GM19467 (cell line): Measurements from ENCODE around the gene AVEN.
"Not testable (repeated sequence)": the region's sequence is repeated elsewhere in the genome, so short reads cannot be mapped to it uniquely, and the experiment has no call there.

Experiments
- ATAC-seq: cut with Tn5 transposase; IDR thresholded peaks from one replicate; pipeline ENCODE4 v1.9.1; 2021; ENCODE audit warnings: mild to moderate bottlenecking, moderate library complexity; ENCODE audit not compliant: unreplicated experiment

AVEN gene

GRCh38 chr15:33857726-33858125 is 181.3 kb downstream of the AVEN start:
- ATAC-seq, result no peak

- no peak for ATAC-seq
Observed at GRCh38 chr15:33852570-33852969, 186.4 kb downstream of the AVEN start.

- ATAC-seq, result no peak
Observed at GRCh38 chr15:33852094-33852493, 186.9 kb downstream of the AVEN start.

GRCh38 chr15:33851079-33851478 is 187.9 kb downstream of the AVEN start:
- no peak for ATAC-seq

- ATAC-seq, result no peak
Observed at GRCh38 chr15:33848011-33848410, 191.0 kb downstream of the AVEN start.

GRCh38 chr15:33846862-33847261 is 192.1 kb downstream of the AVEN start:
- ATAC-seq, result no peak

- ATAC-seq, result no peak
Observed at GRCh38 chr15:33846142-33846541, 192.9 kb downstream of the AVEN start.

- no peak for ATAC-seq
Observed at GRCh38 chr15:33844597-33844996, 194.4 kb downstream of the AVEN start.

- ATAC-seq, result no peak
Observed at GRCh38 chr15:33844186-33844585, 194.8 kb downstream of the AVEN start.

- ATAC-seq, result no peak
Observed at GRCh38 chr15:33840615-33841014, 198.4 kb downstream of the AVEN start.

GRCh38 chr15:33839540-33839939 is 199.5 kb downstream of the AVEN start:
- no peak for ATAC-seq

GRCh38 chr15:33837294-33837693 is 201.7 kb downstream of the AVEN start:
- ATAC-seq, result no peak

GRCh38 chr15:33834892-33835743 is 203.9 kb downstream of the AVEN start:
- no peak for ATAC-seq

GRCh38 chr15:33831646-33832045 is 207.4 kb downstream of the AVEN start:
- ATAC-seq, result no peak

- ATAC-seq, result no peak
Observed at GRCh38 chr15:33830351-33830750, 208.7 kb downstream of the AVEN start.

- no peak for ATAC-seq
Observed at GRCh38 chr15:33826201-33826600, 212.8 kb downstream of the AVEN start.

GRCh38 chr15:33825453-33825852 is 213.6 kb downstream of the AVEN start:
- ATAC-seq, result no peak

- ATAC-seq, result no peak
Observed at GRCh38 chr15:33823119-33823518, 215.9 kb downstream of the AVEN start.

- no peak for ATAC-seq
Observed at GRCh38 chr15:33822479-33822878, 216.5 kb downstream of the AVEN start.

- ATAC-seq, result not testable (repeated sequence)
Observed at GRCh38 chr15:33819499-33819898, 219.5 kb downstream of the AVEN start.
